NOMO-1 treated with DMSO at 0.1 percent for 48 hours (cell line): Measurements from ENCODE around the gene TRIM50.
"Not testable (repeated sequence)": the region's sequence is repeated elsewhere in the genome, so short reads cannot be mapped to it uniquely, and the experiment has no call there.

ENCODE experiments used
- DNase-seq: peaks from one replicate; lab custom pipeline; 2025; ENCODE audit not compliant: unreplicated experiment; lab: John Stamatoyannopoulos, UW

Gene TRIM50

DNA sequence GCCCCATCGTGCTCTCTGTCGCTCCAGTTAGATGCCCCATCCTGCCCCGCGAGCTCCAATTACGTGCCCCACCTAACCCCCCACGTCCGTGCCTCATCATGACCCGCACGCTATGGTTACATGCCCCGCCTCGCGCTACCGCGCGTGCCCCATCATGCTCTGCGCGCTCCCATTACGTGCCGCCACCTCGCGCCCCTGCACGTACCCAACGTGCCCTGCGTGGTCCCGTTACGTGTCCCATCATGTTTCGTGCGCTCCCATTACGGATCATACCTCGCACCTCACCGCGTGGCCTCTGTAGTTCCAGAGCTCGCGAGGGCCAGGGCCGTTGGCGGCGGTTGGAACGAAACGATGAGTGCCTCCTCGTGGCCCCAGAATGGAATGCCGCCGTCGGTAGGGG is at the start of gene TRIM50, which contains the start of gene FKBP6:
TSS of gene TRIM50 (minus strand) at position 161 of the 400 bp plus-strand sequence. CDS start 3,295 bp downstream, outside the sequence.
TSS of gene FKBP6 (plus strand) at position 240 of the 400 bp plus-strand sequence. CDS start 268 bp downstream, outside the sequence.
- not testable (repeated sequence) for DNase-seq

DNA sequence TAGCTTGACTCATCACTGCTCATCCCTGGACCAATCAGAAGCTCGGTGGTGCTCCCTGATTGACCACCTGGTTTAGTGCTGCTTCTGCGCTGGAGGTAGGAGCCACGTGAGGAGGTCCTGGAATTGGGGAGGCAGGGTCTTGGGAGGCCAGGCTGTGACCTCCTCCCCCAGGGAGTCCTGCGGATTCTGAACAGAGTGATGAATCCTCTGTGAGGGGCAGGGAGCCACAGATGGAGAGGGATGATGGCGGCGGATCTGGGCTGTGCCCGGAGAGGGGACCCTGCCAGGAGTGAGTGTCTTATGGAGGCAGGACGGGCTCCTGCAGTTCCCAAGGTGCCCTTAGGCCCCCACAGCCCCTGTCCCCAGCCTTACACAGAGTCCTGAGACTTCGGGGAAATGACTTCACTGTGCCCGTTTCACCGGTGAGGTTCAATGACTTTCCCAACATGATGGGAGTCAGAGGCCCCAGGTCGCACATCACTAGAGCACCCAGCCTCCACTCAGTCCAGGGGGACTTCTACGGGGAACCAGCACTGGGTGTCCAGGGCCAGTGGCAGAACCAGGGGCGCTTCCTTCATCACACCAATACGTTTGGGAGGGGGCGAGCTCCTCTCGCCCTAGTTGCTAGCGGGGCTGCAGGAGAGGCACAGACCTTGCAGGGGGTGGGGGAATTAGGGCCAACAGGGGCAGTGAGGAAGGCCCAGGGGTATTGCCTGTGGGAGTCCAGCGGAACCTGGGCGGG is 49.0 kb upstream of the TRIM50 start:
- no peak for DNase-seq

DNA sequence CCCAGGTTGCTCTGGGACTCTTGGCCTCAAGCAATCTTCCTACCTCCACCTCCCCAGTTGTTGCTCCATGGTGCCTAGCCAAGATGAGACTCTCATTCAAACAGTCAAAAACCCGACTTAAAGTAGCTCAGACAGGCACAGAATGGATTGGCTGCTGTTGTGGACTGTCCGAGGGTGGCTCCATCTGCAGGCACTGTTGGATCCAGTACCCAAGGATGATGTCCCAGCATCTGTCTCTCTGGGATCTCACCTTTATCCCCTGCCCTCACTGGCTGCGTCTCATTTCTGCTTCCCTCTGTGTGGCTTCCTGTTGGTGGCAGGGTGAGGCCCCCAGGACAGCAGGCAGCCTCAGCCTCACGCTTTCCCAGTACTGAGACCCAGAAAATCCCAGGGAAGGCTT is 48.4 kb upstream of the TRIM50 start:
- DNase-seq: not testable (repeated sequence)

DNA sequence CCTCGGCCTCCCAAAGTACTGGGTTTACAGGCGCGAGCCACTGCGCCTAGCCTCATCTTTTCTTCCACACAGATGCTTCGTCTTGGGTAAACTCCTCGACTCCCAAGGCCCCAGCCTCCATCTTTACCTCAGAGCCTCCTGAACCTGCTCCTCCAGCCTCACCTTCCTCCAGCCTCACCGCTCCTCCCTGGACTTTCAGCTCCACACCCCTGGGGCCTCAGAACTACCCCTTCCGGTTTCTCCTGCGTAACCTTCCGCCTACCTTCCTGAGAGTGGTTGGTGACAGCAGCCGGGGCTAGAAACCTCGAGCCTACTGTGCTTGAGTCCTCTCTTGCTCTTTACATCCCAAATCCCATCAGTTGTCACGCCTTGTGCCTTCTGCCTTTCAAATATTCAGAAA is 45.9 kb upstream of the TRIM50 start:
- DNase-seq: no peak

DNA sequence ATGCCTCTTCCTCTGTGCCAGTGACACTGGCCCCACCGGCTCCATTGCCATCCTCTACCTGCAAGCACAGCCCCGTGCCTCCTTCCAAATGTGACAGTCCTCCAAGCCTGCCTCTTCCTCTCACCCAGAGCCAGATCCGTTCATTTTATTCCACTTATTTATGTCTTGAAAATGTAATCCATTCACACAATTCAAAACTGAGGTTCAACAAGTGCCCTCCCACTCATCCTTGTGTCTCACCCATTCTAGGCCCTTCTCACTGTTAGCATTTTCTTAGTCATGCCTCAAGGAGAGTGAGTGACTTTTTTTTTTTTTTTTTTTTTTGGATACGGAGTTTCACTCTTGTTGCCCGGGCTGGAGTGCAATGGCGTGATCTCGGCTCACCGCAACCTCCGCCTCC is 41.7 kb upstream of the TRIM50 start:
- no peak for DNase-seq

DNA sequence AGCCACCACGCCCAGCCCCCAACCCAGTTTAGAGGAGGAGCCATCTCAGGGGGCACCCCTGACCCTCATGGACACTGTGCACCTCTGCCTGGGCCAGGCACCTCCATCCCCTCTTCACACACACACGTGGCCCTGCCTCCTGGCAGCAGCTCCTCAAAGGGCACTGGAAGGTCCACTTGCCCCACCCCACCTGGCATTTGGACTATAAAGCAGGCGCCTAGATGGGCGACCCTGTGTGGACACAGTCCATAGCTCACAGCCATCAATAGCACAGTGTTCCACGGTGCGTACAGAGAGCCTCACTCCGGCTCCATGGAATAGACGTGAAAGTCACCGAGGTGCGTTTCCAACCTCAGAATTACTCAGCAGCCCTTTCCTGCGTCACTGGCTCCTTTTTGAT is 41.1 kb upstream of the TRIM50 start:
- DNase-seq: no peak

DNA sequence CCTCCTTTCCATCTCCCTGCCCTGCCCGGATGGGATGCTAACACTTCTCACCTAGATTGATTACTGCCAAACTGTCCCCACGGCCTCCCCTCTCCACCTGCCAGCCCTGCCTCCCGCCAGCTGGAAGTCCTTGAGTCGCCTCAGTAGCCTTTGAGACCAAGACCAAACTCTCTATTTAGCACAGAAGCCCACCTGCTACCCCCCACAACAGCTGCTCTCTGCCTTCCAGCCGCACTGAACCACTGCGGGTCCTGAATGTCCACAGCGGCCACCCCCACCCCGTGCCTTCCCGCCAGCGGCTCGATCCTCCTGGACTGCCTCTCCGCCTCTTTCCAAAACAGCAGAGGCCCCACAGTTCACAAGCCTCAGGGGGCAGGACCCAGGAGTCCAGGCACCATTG is 39.1 kb upstream of the TRIM50 start:
- DNase-seq: no peak

DNA sequence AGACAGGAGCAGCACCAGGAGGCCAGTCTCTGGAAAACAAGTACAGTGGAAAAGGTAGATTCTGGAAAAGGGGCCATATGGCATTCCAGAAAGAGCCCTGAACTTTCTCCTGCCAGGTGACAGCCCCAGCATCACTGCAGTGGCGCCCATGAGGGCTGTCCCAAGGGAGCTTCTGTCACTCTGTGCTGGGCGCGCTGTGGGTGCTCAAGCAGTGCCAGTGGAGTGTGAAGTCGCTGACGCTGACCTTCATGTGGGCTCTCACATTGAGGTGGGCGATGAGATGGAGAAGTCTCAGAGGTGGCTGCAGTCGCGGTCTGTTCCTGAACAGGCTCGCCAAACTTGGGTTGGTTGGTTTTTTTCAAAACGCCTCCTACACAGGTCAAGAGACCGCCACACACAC is 38.2 kb upstream of the TRIM50 start:
- no peak for DNase-seq

DNA sequence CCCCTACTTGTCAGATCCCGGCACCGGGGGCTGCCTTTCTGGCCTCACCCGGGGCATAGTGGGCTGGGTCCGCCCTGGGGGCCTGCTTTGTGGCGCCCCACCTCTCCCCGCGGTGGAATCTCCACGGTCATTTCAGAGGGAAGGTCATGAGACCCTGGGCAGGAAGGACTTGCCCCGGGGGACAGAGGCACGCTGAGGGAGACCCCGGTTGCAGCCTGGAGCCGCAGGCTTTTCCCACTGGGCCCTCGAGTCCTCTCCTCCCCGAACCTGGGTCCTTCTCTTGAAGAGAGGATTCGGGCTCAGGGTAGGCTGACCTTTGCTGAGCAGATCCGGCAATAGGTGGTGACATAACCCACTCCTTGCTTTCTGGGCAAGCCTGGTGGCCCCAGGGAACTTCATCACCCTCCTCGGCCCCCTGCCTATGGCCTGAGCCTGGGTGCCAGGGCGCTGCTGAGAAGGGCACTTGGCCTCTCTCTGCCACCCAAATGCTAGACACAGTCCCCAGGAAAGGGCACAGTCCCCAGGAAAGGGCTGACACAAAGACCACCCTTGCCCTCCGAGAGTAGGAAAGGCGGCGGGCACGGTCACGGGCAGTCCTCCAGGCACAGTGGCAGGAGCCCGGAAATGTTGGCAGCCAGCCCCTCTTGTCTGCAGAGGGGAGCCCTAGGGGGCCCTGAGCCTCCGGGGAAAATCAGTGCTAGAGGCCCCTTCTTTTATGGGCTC is 36.3 kb upstream of the TRIM50 start:
- no peak for DNase-seq

DNA sequence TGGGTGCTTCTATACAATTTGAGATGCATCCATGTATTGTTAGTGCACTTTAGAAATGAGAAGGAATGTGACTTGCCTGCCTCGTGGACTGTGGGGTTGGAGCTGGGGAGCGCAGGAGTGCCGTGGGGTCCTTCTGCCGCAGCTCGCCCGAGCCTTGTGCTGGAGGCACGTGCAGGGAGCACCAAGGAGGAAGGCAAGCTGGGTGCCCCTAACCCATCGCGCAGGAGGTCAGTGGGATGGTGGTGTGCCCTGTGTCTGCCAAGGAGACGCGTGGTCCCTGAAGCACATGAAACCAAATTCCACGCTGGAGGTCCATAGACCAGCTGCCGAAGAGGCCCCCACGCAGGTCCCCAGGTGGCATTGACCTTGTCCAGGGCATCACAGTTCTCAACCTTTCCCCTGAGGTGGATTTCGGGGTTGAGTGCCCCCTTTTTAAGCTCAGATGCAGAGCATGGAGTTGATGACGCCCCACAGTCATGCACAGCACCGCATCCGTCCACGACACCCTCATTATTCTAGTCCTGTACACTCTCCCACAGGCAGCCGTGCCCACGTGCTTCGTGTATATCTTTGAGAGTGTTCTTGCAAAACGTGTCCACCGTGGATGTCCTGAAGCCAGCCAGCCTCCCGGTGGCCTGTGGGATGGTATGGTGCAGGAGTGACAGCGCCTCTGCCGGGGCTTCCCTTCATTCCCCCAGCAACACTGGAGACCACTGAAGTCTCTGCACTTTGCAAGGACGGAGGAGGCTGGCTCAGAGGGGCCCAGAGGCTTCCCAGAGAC is 35.5 kb upstream of the TRIM50 start:
- no peak for DNase-seq

DNA sequence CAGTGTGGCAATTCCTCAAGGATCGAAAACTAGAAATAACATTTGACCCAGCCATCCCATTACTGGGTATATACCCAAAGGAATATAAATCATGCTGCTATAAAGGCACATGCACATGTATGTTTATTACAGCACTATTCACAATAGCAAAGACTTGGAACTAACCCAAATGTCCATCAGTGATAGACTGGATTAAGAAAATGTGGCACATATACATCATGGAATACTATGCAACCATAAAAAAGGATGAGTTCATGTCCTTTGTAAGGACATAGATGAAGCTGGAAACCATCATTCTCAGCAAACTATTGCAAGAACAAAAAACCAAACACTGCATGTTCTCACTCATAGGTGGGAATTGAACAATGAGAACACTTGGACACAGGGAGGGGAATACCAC is 32.7 kb upstream of the TRIM50 start:
- DNase-seq: not testable (repeated sequence)

DNA sequence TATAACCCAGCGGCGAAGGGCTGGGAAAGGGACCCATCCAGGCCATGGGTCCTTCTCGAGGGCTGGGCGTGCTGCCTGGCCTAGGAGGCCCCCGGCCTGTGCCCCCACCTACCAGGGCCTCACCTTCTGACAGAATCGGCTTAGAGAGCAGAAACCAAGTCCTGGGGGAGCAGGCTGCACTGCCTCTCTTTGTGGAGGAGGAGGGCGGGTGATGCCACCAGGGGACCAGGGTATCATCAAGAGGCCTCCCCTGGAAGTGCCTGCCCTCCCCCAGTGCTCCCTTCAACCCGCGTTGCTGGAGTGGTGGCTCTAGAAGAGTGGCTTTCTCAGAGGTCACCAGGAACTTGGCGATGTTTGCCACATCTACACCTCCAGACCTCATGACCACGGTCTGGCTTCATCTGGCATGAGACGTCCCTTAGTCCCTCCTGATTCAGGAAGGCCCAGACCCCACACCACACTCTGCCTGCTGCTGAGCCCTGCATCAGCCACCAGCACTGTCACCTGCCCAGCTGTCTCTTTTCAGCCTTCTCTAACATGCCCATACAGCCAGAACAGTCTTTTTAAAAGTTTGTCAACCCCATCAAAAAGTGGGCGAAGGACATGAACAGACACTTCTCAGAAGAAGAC is 32.0 kb upstream of the TRIM50 start:
- no peak for DNase-seq

DNA sequence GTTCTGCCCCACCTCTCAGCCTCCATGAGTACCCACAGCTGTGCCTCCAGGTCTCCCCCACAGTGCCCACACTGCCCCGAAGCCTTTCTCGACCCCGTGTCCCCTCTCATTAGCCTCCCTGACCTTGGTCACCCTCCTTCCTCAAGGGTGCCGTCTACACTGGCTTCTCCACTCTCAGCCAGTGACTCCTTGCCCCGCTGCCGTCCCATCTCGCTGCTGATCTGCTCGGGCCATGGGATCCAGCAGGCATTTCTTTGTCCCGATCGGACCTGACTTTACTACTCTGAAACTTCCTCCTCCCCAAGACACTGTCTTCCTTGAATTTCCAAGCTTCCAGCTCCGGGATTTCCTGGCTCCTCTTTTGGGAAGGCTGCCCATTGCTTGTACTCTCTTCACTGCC is 31.4 kb upstream of the TRIM50 start:
- DNase-seq: no peak

DNA sequence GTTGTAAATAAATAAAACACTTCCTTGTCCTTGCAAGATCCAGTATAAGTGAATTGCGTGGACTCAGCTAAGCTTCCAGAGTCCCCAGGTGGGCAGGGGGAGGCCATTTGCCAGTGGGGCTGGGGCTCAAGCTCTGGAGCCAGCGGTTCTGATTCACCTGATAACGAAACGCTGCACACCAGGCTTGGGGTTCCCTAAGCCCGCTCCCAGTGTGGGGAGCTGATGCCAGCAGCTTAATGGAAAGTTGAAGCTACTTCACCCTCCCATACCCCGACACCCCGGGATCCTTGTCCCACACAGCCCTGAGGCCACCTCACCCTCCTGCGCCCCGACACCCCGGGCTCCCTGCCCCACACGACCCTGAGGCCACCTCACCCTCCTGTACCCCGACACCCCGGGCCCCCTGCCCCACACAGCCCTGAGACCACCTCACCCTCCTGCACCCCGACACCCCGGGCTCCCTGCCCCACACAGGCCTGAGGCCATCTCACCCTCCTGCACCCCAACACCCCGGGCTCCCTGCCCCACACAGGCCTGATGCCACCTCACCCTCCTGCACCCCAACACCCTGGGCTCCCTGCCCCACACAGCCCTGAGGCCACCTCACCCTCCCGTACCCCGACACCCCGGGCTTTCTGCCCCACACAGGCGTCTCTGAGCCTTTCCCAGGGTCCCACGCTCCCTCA is 30.9 kb upstream of the TRIM50 start:
- no peak for DNase-seq

DNA sequence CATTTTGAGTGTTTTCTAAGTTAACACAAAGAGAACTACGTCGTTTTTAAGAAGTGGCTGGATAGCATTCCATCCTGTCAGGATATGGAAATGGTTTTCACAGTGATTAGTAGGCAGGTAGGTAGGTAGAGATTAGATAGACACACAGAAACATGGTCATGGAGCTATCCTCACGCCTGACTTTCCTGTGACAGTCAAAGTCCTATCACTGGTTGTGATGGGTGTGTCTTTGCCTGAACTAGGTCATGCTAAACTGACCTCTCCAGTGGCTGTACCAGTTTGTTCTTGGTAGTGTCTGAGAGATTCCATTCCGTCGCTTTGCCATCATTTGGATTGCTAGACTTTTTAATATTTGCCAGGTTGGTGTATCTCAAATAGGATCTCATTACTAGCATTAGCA is 28.3 kb upstream of the TRIM50 start:
- DNase-seq: no peak

DNA sequence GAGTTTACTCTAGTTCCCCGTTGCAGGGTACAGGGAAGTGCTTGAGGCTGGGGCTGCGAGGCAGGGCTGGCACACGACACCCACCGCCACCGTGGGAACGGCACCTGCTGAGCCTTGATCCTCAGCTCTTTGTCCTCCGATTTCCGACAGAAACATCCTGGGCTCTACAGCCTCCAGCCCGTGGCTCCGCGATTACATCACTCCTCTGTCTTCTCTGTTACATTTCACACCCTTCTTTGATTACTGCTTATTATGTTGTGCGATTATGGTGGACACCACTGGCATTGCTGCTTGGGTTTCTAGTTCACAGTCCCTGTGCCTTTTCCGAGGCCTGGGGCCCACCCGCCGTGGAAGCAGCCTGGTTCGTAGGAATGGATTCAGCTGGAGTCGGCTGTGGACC is 26.9 kb upstream of the TRIM50 start:
- DNase-seq: no peak

DNA sequence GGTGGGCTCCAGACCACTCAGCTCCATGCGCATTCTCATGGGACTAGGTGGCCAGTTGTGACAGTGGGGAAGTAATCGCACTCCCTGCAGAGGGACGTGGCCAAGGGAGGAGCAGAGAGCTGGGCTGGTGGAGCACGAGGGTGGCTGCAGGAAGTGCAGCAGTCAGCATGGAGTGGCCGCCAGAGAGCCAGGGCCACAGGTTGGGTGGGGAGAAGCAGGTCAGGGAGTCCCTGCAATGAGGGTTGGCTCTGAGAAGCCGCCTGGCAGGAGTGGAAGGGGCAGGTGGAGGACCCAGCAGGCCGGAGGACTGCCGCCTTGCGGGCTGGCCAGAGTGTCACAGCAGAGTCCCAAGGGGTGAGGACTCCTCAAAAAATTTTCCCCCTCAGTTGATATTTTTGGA is 26.3 kb upstream of the TRIM50 start:
- no peak for DNase-seq

DNA sequence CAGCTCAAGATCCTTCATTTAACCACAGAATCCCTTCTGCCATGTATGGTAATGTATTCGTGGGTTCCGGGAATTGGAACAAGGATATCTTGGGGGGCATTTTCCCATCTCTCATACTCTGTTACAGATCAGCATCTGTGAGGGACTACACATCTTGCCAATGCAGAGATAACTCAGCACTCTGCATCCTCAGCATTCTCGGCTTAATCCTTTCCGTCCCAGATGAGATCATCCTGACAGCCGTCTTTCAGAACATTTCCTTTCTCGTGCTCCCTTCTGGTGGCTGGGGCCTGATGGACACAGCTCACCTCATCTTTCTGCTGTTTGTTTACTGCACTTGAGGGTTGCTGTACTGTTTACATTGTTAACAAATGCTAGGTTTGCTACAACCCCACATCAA is 25.4 kb upstream of the TRIM50 start:
- no peak for DNase-seq

DNA sequence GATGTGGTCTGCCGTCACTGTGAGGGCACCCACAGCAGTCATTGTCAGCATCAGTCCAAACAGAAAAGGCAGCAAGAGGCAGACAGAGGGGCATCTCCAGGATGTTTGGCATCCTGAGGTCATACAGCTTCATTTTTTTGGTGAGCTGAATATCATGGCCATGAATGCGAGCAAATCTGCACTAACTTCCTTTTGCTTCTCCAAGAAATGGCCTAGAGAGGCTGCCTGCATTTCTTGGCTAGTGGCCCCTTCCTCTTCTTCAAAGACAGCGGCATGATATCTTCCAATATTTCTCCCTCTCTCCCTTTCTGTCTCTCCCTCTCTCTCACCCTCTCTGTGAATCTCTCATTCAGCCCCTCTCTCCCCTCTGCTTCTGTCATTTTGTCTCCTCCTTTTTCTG is 24.9 kb upstream of the TRIM50 start:
- no peak for DNase-seq

DNA sequence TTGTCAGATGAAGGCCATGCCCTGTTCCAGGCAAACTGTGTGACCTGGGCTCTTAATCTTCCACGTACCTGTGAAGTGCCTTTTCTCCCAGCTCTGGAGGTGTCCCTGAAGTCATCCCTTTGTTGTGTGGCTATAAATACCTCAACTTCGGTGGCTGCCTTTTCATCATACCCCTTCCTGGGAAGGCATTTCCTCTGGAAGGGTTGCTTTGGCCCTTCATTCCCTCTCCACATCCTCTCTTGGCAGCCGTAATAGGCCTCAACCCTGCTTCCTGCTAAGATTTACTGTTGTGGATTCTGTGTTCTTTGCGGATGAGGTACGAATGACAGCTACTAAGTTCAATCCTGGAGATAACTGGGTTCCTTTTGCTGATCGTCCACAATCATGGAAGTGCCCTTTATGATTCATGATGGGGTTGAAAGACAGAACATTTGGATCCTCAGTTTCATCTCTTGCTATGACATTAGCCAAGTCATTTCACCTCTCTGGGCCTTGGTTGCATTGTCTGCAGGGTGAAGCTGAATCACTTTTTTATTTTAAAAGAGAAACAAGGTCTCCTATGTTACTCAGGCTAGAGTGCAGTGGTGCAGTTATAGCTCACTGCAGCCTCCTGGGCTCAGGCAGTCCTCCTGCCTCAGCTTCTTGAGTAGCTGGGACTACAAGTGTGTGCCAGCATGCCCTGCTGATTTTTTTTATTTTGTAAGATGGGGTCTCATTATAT is 23.7 kb upstream of the TRIM50 start:
- no peak for DNase-seq
